ENCODE measurements around the gene ARSB. TPM values are rescaled to one million over a fixed set of nuclear protein-coding genes. Genes with fewer than 3 reads are reported as not detected.

Gene ARSB
- total and polyA plus RNA-seq, 9 of the 15 experiments (the other 6 are each of a cell fraction or from before 2014, with no cell fraction given), result 0.52 to 4.6 (median 2.4) TPM

DNA sequence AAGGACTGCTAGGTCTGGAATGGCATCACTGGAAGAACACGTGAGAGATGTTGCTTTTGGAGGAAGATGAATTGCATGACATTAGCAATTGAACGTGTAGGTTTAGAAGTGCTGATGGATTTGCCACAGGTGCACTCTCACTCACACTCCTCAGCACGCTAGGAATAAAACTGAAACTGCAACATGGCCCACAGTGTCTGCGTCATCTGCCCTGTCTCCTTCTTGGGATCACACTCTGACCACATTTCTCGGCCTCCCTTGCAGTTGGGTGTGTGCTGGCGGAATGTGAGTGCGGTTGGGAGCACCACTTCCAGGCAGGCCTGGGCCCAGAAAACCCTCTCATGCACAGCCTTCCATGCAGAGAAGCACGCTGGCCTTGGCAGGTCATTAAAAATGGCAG, 183.7 kb downstream of the ARSB start:
- intact Hi-C loops (cut with micrococcal nuclease), result no loop called here
- no peak for ATAC-seq
- Histone ChIP-seq H3K9ac (ENCODE audit: insufficient read depth in 1 of 2, low read depth in 2 of 2, low read length in 2 of 2) (no peak overlapping the region), H3K9me3 (replicated peaks; ENCODE audit: control insufficient read depth, insufficient read depth, low read depth, low read length) (no peaks in the 10 kb centered on the region), H4K20me1 (replicated peaks; ENCODE audit: control insufficient read depth, insufficient read depth, low read length) (no peaks in the 10 kb centered on the region), H3K27me3 (ENCODE audit: control insufficient read depth in 2 of 2, insufficient read depth in 2 of 2, low read length in 2 of 2) (peaks cover 8 to 16% of the 10 kb centered on the region in 2 experiments; a peak in 4 of 5 replicates), H3K4me1 (replicated peaks in 1 of 2; ENCODE audit: control insufficient read depth in 2 of 2, insufficient read depth in 2 of 2, low read length in 2 of 2) (peaks cover 0 to 2% of the 10 kb centered on the region in 2 experiments; a peak in 2 of 5 replicates), H2AFZ (ENCODE audit: low read depth, low read length) (no peak overlapping the region), H3K27ac (ENCODE audit: extremely low read depth, low read depth, low read length) (no peak overlapping the region), H3K4me3 (no peak overlapping the region), H3K9me1 (ENCODE audit: control insufficient read depth, insufficient read depth, low read length) (no peaks in the 10 kb centered on the region), H3K79me2 (ENCODE audit: control insufficient read depth, insufficient read depth, low read length) (no peaks in the 10 kb centered on the region), H3K4me2 (ENCODE audit: insufficient read depth, low read length) (no peak overlapping the region), H3K36me3 (ENCODE audit: control insufficient read depth, insufficient read depth, low read length) (no peaks in the 10 kb centered on the region)
- no TSS peak for BruUV-seq (replicated peaks)
- CTCF ChIA-PET (ENCODE audit: low intra/inter-chr PET ratio), result no interaction called here
- POLR2A ChIA-PET, result no interaction called here
- no peak for DNase-seq (ENCODE audit: extremely low read depth in 1 of 4, low spot score in 3 of 4)
- in situ Hi-C loops (cut with MboI), result no loop called here
- 0 out of 2 replicates have a peak, but pooled peaks have one; percentile 11 for TF ChIP-seq CREM (IDR thresholded peaks at IDR 0.05; ENCODE audit: low read depth)
- TF ChIP-seq, protein P1, sequence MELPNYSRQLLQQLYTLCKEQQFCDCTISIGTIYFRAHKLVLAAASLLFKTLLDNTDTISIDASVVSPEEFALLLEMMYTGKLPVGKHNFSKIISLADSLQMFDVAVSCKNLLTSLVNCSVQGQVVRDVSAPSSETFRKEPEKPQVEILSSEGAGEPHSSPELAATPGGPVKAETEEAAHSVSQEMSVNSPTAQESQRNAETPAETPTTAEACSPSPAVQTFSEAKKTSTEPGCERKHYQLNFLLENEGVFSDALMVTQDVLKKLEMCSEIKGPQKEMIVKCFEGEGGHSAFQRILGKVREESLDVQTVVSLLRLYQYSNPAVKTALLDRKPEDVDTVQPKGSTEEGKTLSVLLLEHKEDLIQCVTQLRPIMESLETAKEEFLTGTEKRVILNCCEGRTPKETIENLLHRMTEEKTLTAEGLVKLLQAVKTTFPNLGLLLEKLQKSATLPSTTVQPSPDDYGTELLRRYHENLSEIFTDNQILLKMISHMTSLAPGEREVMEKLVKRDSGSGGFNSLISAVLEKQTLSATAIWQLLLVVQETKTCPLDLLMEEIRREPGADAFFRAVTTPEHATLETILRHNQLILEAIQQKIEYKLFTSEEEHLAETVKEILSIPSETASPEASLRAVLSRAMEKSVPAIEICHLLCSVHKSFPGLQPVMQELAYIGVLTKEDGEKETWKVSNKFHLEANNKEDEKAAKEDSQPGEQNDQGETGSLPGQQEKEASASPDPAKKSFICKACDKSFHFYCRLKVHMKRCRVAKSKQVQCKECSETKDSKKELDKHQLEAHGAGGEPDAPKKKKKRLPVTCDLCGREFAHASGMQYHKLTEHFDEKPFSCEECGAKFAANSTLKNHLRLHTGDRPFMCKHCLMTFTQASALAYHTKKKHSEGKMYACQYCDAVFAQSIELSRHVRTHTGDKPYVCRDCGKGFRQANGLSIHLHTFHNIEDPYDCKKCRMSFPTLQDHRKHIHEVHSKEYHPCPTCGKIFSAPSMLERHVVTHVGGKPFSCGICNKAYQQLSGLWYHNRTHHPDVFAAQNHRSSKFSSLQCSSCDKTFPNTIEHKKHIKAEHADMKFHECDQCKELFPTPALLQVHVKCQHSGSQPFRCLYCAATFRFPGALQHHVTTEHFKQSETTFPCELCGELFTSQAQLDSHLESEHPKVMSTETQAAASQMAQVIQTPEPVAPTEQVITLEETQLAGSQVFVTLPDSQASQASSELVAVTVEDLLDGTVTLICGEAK (IDR thresholded peaks at IDR 0.05), result no peak
- TF ChIP-seq, protein P1 (CRISPR knock-in tag; IDR thresholded peaks at IDR 0.05), result no peak
- no peak for FAIRE-seq
- 29% methylated on average over 8 of the region's 8 CpGs for WGBS (ENCODE audit: insufficient coverage, low coverage, missing lambda C conversion rate)

Data from K562 (cell line).